Hepatocyte (in vitro differentiated cells): Measurements from ENCODE around the gene GRIA1. TPM values are rescaled to one million over a fixed set of nuclear protein-coding genes. Genes with fewer than 3 reads are reported as not detected.

ENCODE experiments used
- DNase-seq: peaks from one replicate; pipeline ENCODE4 v3.0.0-alpha.2; 2016; ENCODE audit warnings: low spot score
- H2AFZ ChIP-seq: fragments of 200-600 bp; sonication (generic); 2 replicates; pipeline ENCODE4 v1.6.0; 2016; ENCODE audit warnings: antibody characterized with exemption, mild to moderate bottlenecking
- H3K27ac ChIP-seq: fragments of 200-600 bp; sonication (generic); 2 replicates; pipeline ENCODE4 v1.5.1; 2016; ENCODE audit warnings: mild to moderate bottlenecking
- H3K27me3 ChIP-seq: fragments of 200-600 bp; sonication (generic); 2 replicates; pipeline ENCODE4 v1.6.1; 2016
- H3K36me3 ChIP-seq: fragments of 200-600 bp; sonication (generic); replicated peaks from 2 replicates; pipeline ENCODE4 v1.5.1; 2016; ENCODE audit warnings: low read depth; ENCODE audit not compliant: insufficient read depth
- H3K4me1 ChIP-seq: fragments of 200-600 bp; sonication (generic); 2 replicates; pipeline ENCODE4 v1.5.1; 2016; ENCODE audit warnings: mild to moderate bottlenecking, moderate library complexity; ENCODE audit not compliant: insufficient read depth
- H3K4me2 ChIP-seq: fragments of 200-600 bp; sonication (generic); 2 replicates; pipeline ENCODE4 v1.6.0; 2016
- H3K4me3 ChIP-seq: fragments of 200-600 bp; sonication (generic); 2 replicates; pipeline ENCODE4 v1.5.1; 2016; ENCODE audit warnings: mild to moderate bottlenecking
- H3K79me2 ChIP-seq: fragments of 200-600 bp; sonication (generic); 2 replicates; pipeline ENCODE4 v1.6.0; 2017; ENCODE audit warnings: mild to moderate bottlenecking
- H3K9me2 ChIP-seq: fragments of 200-600 bp; sonication (generic); replicated peaks from 2 replicates; pipeline ENCODE4 v1.6.0; 2017; ENCODE audit warnings: mild to moderate bottlenecking; ENCODE audit not compliant: insufficient read depth
- H3K9me3 ChIP-seq: fragments of 200-600 bp; sonication (generic); 2 replicates; pipeline ENCODE4 v1.5.1; 2016; ENCODE audit warnings: low read depth, mild to moderate bottlenecking
- H4K20me1 ChIP-seq: fragments of 200-600 bp; sonication (generic); 2 replicates; pipeline ENCODE4 v1.6.0; 2016; ENCODE audit warnings: mild to moderate bottlenecking; ENCODE audit not compliant: insufficient read depth, poor library complexity, severe bottlenecking
- EZH2 ChIP-seq: fragments of 200-600 bp; sonication (generic); IDR thresholded peaks from 2 replicates; pipeline ENCODE4 v1.6.1; 2016; ENCODE audit warnings: antibody characterized with exemption, mild to moderate bottlenecking, borderline replicate concordance
- EZH2phosphoT487 ChIP-seq: fragments of 200-600 bp; sonication (generic); IDR thresholded peaks from one replicate; pipeline ENCODE4 v1.6.1; 2018; ENCODE audit warnings: antibody characterized with exemption, mild to moderate bottlenecking, low read depth, moderate library complexity; ENCODE audit not compliant: unreplicated experiment, severe bottlenecking
- WGBS: methylation state at CpG from one replicate; pipeline ENCODE4 v1.1.6; 2016; ENCODE audit warnings: low lambda C conversion rate; ENCODE audit errors: missing lambda C conversion rate; 5-methylcytosine and 5-hydroxymethylcytosine counted together
- polyA plus RNA-seq: library from polyadenylated mRNA; unstranded; fragments of >200 nt; fragmentation: Nextera tagmentation; extraction: Ambion mirVana; gene quantifications from 2 replicates; pipeline ENCODE4 v1.2.1, GENCODE V29; 2016
- total RNA-seq: library from RNA; depleted of rRNA; stranded (reverse); fragments of >200 nt; gene quantifications from 2 replicates; pipeline ENCODE4 v1.2.3, GENCODE V29; 2014
- TF ChIP-seq, protein P1 (sequence below): fragments of 200-600 bp; sonication (generic); IDR thresholded peaks from 2 replicates; pipeline ENCODE4 v1.5.1; 2016; ENCODE audit warnings: antibody characterized with exemption, mild to moderate bottlenecking; ENCODE audit not compliant: poor library complexity

Gene GRIA1
- total and polyA plus RNA-seq, 2 experiments from 2014 or later: 0.29 to 0.50 TPM

DNA sequence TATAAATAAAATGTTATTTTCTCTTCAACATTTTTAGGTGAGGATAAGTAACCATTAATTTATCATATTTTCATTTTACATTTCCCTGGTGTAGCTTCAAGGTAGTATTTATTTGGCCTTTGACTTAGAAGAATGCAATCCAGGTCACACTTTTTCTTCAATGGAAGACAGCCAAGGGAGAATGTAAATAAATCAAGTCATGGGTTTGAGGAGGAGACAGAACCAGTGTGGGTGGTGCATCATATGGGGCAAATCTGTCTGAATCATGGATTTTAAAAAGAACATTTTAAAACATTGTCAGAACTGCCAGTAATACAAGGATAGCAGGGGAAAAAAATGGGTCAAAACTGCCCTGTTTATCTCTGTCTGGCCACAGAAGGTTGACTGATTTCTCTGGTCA lies 318.7 kb downstream of the GRIA1 start:
- H3K4me1 ChIP-seq: no peaks in the 10 kb centered on the region
- no peak overlapping the region for H3K4me3 ChIP-seq
- no peaks in the 10 kb centered on the region for H3K36me3 ChIP-seq
- H3K4me2 ChIP-seq: no peak overlapping the region
- no peaks in the 10 kb centered on the region for H3K9me3 ChIP-seq
- no peak overlapping the region for H3K27ac ChIP-seq
- H2AFZ ChIP-seq: no peak overlapping the region
- TF ChIP-seq EZH2phosphoT487: no peak
- TF ChIP-seq, protein P1, sequence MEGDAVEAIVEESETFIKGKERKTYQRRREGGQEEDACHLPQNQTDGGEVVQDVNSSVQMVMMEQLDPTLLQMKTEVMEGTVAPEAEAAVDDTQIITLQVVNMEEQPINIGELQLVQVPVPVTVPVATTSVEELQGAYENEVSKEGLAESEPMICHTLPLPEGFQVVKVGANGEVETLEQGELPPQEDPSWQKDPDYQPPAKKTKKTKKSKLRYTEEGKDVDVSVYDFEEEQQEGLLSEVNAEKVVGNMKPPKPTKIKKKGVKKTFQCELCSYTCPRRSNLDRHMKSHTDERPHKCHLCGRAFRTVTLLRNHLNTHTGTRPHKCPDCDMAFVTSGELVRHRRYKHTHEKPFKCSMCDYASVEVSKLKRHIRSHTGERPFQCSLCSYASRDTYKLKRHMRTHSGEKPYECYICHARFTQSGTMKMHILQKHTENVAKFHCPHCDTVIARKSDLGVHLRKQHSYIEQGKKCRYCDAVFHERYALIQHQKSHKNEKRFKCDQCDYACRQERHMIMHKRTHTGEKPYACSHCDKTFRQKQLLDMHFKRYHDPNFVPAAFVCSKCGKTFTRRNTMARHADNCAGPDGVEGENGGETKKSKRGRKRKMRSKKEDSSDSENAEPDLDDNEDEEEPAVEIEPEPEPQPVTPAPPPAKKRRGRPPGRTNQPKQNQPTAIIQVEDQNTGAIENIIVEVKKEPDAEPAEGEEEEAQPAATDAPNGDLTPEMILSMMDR: no peak
- no peak for TF ChIP-seq EZH2
- H3K27me3 ChIP-seq: no peaks in the 10 kb centered on the region
- no peaks in the 10 kb centered on the region for H4K20me1 ChIP-seq
- DNase-seq: no peak
- no peaks in the 10 kb centered on the region for H3K79me2 ChIP-seq
- no peaks in the 10 kb centered on the region for H3K9me2 ChIP-seq

DNA sequence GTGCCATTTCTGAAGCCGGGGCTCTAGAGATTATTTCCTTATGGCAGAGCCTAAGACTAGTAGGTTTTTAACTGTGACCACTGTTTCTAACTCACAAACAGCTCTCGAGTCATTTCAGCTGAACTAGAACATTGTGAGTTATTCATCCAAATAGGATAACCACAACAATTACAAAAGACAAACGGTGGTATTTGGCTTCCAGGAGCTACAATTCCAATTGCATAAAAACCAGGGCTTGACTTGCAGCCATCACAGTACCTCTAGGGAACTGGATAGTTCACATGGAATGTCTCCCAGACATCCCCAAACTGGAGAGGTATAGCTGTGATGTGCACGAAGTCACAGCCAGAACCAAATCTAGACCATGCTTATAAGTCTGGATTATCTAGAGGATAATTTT lies 323.4 kb downstream of the GRIA1 start:
- no peaks in the 10 kb centered on the region for H3K9me3 ChIP-seq
- no peaks in the 10 kb centered on the region for H3K9me2 ChIP-seq
- 82% methylated on average over 4 of the region's 4 CpGs for WGBS
- DNase-seq: no peak
- TF ChIP-seq, protein P1: no peak
- TF ChIP-seq EZH2phosphoT487: no peak
- TF ChIP-seq EZH2: no peak
- H4K20me1 ChIP-seq: no peaks in the 10 kb centered on the region
- H2AFZ ChIP-seq: no peak overlapping the region
- H3K4me2 ChIP-seq: no peak overlapping the region
- no peaks in the 10 kb centered on the region for H3K79me2 ChIP-seq
- no peak overlapping the region for H3K27ac ChIP-seq
- no peaks in the 10 kb centered on the region for H3K27me3 ChIP-seq
- H3K4me3 ChIP-seq: no peak overlapping the region
- H3K36me3 ChIP-seq: no peaks in the 10 kb centered on the region
- no peaks in the 10 kb centered on the region for H3K4me1 ChIP-seq

DNA sequence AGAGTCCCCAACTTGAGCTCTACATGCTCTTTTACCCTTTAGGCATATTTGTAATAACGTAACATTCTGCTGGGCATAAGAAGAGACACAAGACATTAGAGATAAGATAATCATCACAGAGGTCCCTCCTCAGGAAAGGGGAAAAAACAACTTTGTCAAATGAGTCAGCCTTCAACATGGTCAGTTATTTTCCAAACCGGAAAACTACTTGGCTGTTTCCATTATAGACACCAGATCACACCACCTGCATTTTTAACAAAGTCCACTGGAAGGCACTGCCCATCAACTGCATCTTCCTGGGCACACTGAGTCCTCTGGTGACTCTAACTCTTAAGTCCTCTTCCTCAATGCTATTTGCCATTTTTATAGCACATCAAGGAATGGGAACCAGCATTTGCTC lies 326.4 kb downstream of the GRIA1 start:
- Histone ChIP-seq H3K4me2 (no peak overlapping the region), H4K20me1 (no peaks in the 10 kb centered on the region), H3K36me3 (no peaks in the 10 kb centered on the region), H3K27ac (no peak overlapping the region), H3K9me3 (no peaks in the 10 kb centered on the region), H3K27me3 (no peaks in the 10 kb centered on the region), H3K79me2 (no peaks in the 10 kb centered on the region), H3K4me1 (no peaks in the 10 kb centered on the region), H3K9me2 (no peaks in the 10 kb centered on the region), H3K4me3 (no peak overlapping the region), H2AFZ (no peak overlapping the region)
- WGBS: 84% methylated on average over 2 of the region's 2 CpGs
- DNase-seq: no peak
- TF ChIP-seq EZH2phosphoT487 (no peak), EZH2 (no peak)
- TF ChIP-seq, protein P1: no peak

DNA sequence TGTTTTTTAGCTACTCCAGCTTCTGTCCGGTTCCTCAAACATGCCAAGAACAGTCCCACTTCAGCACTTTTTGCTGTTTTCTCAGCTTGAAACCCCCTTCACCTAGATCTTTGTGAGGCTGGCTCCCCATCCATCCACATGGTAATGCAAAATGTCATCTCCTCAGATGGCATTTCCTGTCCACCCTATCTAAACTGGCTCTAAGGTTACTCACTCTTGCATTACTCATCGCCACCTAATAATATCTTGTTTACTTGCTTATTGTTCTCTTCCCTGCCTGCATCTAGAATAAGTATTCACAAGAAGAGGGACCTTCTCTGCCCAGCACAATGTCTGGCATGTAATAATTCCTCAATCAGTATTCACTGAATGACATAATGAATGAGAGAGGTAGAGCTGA lies 328.2 kb downstream of the GRIA1 start:
- Histone ChIP-seq H3K79me2 (no peaks in the 10 kb centered on the region), H3K9me3 (no peaks in the 10 kb centered on the region), H3K4me3 (no peak overlapping the region), H3K4me2 (no peak overlapping the region), H3K4me1 (no peaks in the 10 kb centered on the region), H3K9me2 (no peaks in the 10 kb centered on the region), H2AFZ (no peak overlapping the region), H4K20me1 (no peaks in the 10 kb centered on the region), H3K36me3 (no peaks in the 10 kb centered on the region), H3K27me3 (no peaks in the 10 kb centered on the region), H3K27ac (no peak overlapping the region)
- TF ChIP-seq EZH2phosphoT487: no peak
- TF ChIP-seq, protein P1: no peak
- no peak for TF ChIP-seq EZH2
- DNase-seq: no peak
- 87% methylated on average over 2 of the region's 2 CpGs for WGBS
